Measurements from ENCODE around the gene DDX42. TPM values are rescaled to one million over a fixed set of nuclear protein-coding genes. Genes with fewer than 3 reads are reported as not detected.

DDX42 gene
- total and polyA plus RNA-seq, 2 experiments from 2014 or later = 37.2 to 52.6 TPM

DNA sequence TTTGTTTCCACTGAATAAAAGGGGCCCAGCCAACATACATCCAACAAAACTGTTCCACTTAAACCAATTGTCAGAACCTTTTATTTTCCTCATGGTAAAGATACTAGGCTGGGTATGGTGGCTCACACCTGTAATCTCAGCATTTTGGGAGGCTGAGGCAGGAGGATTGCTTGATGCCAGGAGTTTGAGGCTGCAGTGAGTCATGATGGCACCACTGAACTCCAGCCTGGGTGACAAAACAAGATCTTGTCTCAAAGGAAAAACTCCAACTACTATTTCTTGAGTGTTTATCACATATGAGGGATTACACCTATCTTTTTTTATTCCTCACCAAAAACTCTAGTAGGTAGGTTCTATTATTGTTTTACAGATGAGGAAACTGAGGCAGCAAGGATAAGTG, 48.6 kb downstream of the DDX42 start:
- Histone ChIP-seq H3K27ac (no peak overlapping the region), H3K9me2 (ENCODE audit: insufficient read depth) (no peaks in the 10 kb centered on the region), H3K79me2 (ENCODE audit: insufficient read depth) (peaks cover 66% of the 10 kb centered on the region), H3F3A (ENCODE audit: insufficient read depth) (peaks cover 45% of the 10 kb centered on the region), H3K9me3 (ENCODE audit: low read depth) (no peaks in the 10 kb centered on the region), H3K4me1 (ENCODE audit: insufficient read depth) (no peaks in the 10 kb centered on the region; the same call in 1 of the 2 replicates), H3K4me2 (ENCODE audit: unreplicated experiment) (no peak overlapping the region), H3K27me3 (replicated peaks; ENCODE audit: insufficient read depth) (no peaks in the 10 kb centered on the region), H3K4me3 (no peak overlapping the region), H2AFZ (no peak overlapping the region), H3K9ac (no peak overlapping the region), H3K36me3 (ENCODE audit: low read depth) (peaks cover 76% of the 10 kb centered on the region), H4K20me1 (ENCODE audit: insufficient read depth) (no peaks in the 10 kb centered on the region)
- no peak for DNase-seq
- in situ Hi-C loops (cut with MboI) = no loop called here
- TF ChIP-seq EZH2 (IDR thresholded peaks at IDR 0.05; ENCODE audit: insufficient read depth, poor library complexity, severe bottlenecking) (no peak), EZH2phosphoT487 (IDR thresholded peaks at IDR 0.05; ENCODE audit: insufficient read depth, low read depth) (no peak)

- Histone ChIP-seq H3K79me2 (ENCODE audit: insufficient read depth) (peaks cover 79% of the 10 kb centered on the region), H3F3A (ENCODE audit: insufficient read depth) (peaks cover 34% of the 10 kb centered on the region), H3K4me2 (ENCODE audit: unreplicated experiment) (no peak overlapping the region), H3K27ac (no peak overlapping the region), H3K4me3 (no peak overlapping the region), H3K9me2 (ENCODE audit: insufficient read depth) (no peaks in the 10 kb centered on the region), H4K20me1 (ENCODE audit: insufficient read depth) (no peaks in the 10 kb centered on the region), H2AFZ (no peak overlapping the region), H3K27me3 (replicated peaks; ENCODE audit: insufficient read depth) (no peaks in the 10 kb centered on the region), H3K36me3 (ENCODE audit: low read depth) (peaks cover 69% of the 10 kb centered on the region), H3K9me3 (ENCODE audit: low read depth) (no peaks in the 10 kb centered on the region), H3K4me1 (ENCODE audit: insufficient read depth) (peaks cover 6% of the 10 kb centered on the region), H3K9ac (no peak overlapping the region)
- in situ Hi-C loops (cut with MboI) = no loop called here
- TF ChIP-seq EZH2 (IDR thresholded peaks at IDR 0.05; ENCODE audit: insufficient read depth, poor library complexity, severe bottlenecking) = no peak
- no peak for TF ChIP-seq EZH2phosphoT487 (IDR thresholded peaks at IDR 0.05; ENCODE audit: insufficient read depth, low read depth)
- DNase-seq = no peak
- WGBS, 2 experiments (ENCODE audit: low coverage in 1 of 2, low lambda C conversion rate in 2 of 2, missing lambda C conversion rate in 2 of 2) = 88 to 92% methylated on average over 13 of the region's 13 CpGs
Observed at GRCh38 chr17:63823659-63824331, 49.8 kb downstream of the DDX42 start.

DNA sequence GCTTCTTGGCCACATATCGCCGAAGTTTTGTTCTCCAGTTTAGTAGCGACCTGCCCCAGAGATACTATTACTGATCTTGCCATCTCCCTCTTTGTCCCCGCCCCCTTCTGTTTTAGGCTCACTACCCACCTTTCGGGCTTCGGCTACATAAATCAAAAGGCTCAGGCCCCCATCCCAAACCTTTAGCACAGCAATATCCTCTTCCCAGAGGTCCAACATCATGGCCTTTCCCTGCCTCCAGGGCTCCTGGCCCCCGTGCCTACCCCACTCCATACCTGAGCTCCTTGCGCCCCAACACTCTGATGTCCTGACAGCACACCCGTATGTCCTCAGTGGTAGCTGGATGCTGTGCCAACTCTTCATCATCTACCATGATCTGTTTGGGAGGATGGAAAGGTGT, 50.4 kb downstream of the DDX42 start:
- Histone ChIP-seq H3K9me2 (ENCODE audit: insufficient read depth) (no peaks in the 10 kb centered on the region), H3K79me2 (ENCODE audit: insufficient read depth) (peaks cover 84% of the 10 kb centered on the region), H3K4me2 (ENCODE audit: unreplicated experiment) (no peak overlapping the region), H3K4me1 (ENCODE audit: insufficient read depth) (peaks cover 8% of the 10 kb centered on the region), H4K20me1 (ENCODE audit: insufficient read depth) (no peaks in the 10 kb centered on the region), H2AFZ (no peak overlapping the region), H3K4me3 (no peak overlapping the region), H3K9ac (no peak overlapping the region), H3K27me3 (replicated peaks; ENCODE audit: insufficient read depth) (no peaks in the 10 kb centered on the region), H3K36me3 (ENCODE audit: low read depth) (peaks cover 69% of the 10 kb centered on the region), H3K27ac (no peak overlapping the region), H3F3A (ENCODE audit: insufficient read depth) (peaks cover 29% of the 10 kb centered on the region), H3K9me3 (ENCODE audit: low read depth) (no peaks in the 10 kb centered on the region)
- 91 to 93% methylated on average over 9 of the region's 9 CpGs for WGBS, 2 experiments (ENCODE audit: low coverage in 1 of 2, low lambda C conversion rate in 2 of 2, missing lambda C conversion rate in 2 of 2)
- DNase-seq = no peak
- TF ChIP-seq EZH2 (IDR thresholded peaks at IDR 0.05; ENCODE audit: insufficient read depth, poor library complexity, severe bottlenecking) = no peak
- no peak for TF ChIP-seq EZH2phosphoT487 (IDR thresholded peaks at IDR 0.05; ENCODE audit: insufficient read depth, low read depth)
- in situ Hi-C loops (cut with MboI) = no loop called here

GRCh38 chr17:63826468-63827001, 52.6 kb downstream of the DDX42 start:
- Histone ChIP-seq H3K9ac (peak overlapping the region; percentile 86), H3K27ac (peak overlapping the region; percentile 90), H3K9me2 (ENCODE audit: insufficient read depth) (no peaks in the 10 kb centered on the region), H4K20me1 (ENCODE audit: insufficient read depth) (no peaks in the 10 kb centered on the region), H3K4me2 (ENCODE audit: unreplicated experiment) (peak overlapping the region; percentile 91), H3K79me2 (ENCODE audit: insufficient read depth) (peaks cover 85% of the 10 kb centered on the region), H3K27me3 (replicated peaks; ENCODE audit: insufficient read depth) (no peaks in the 10 kb centered on the region), H2AFZ (peak overlapping the region; percentile 88), H3K4me3 (peak overlapping the region; percentile 87), H3F3A (ENCODE audit: insufficient read depth) (peaks cover 14% of the 10 kb centered on the region), H3K4me1 (ENCODE audit: insufficient read depth) (peaks cover 8% of the 10 kb centered on the region), H3K9me3 (ENCODE audit: low read depth) (no peaks in the 10 kb centered on the region), H3K36me3 (ENCODE audit: low read depth) (peaks cover 61% of the 10 kb centered on the region)
- in situ Hi-C loops (cut with MboI) = no loop called here
- 1% methylated on average over 31 of the region's 31 CpGs for WGBS, 2 experiments (ENCODE audit: low coverage in 1 of 2, low lambda C conversion rate in 2 of 2, missing lambda C conversion rate in 2 of 2)
- peak; percentile 76 for DNase-seq
- TF ChIP-seq EZH2 (IDR thresholded peaks at IDR 0.05; ENCODE audit: insufficient read depth, poor library complexity, severe bottlenecking) (no peak), EZH2phosphoT487 (IDR thresholded peaks at IDR 0.05; ENCODE audit: insufficient read depth, low read depth) (no peak)

All from GM23248 (cell line).